Activated naive CD4-positive, alpha-beta T cell treated with anti-CD3 and anti-CD28 coated beads for 36 hours (primary cell): ENCODE results near the gene KRT73. TPM values are rescaled to one million over a fixed set of nuclear protein-coding genes. Genes with fewer than 3 reads are reported as not detected.
A peak's percentile ranks its signal among the peaks of the same experiment; 100 is the strongest.

Experiments used
- CTCF ChIA-PET: fragments of 350-600 bp; sonication (Branson Sonifier 250); formaldehyde crosslinking; loops from one replicate; lab custom pipeline; 2021; ENCODE audit warnings: antibody characterized with exemption; lab: Charles Lee
- DNase-seq: peaks from one replicate; pipeline ENCODE4 v3.0.0-alpha.2; 2020
- H3K27ac Mint-ChIP-seq: one replicate; pipeline ENCODE4 v1.8.0; 2021; ENCODE audit warnings: mild to moderate bottlenecking, mixed read lengths
- H3K27me3 Mint-ChIP-seq: one replicate; pipeline ENCODE4 v1.8.0; 2021; ENCODE audit warnings: low read depth, mixed read lengths
- H3K36me3 Mint-ChIP-seq: one replicate; pipeline ENCODE4 v1.8.0; 2021; ENCODE audit warnings: low read depth, mixed read lengths
- H3K4me1 Mint-ChIP-seq: one replicate; pipeline ENCODE4 v1.8.0; 2021; ENCODE audit warnings: low read depth, mixed read lengths
- H3K4me3 Mint-ChIP-seq: one replicate; pipeline ENCODE4 v1.8.0; 2021; ENCODE audit warnings: mild to moderate bottlenecking, moderate library complexity, mixed read lengths
- H3K9me3 Mint-ChIP-seq: one replicate; pipeline ENCODE4 v1.8.0; 2021; ENCODE audit warnings: mixed read lengths
- intact Hi-C: fragments of 100-400 bp; cut with micrococcal nuclease; formaldehyde crosslinking; loops from one replicate; pipeline ENCODE4 v1.15.1; 2023
- total RNA-seq, 2 experiments: library from RNA; stranded (reverse); gene quantifications; one replicate each; pipeline ENCODE4 v1.2.3, GENCODE V29; 2021

KRT73 gene
- total RNA-seq, 2 experiments from 2014 or later, result 1.4 to 2.1 TPM

- Mint-ChIP-seq H3K4me1 (peaks cover 9% of the 10 kb centered on the region), H3K4me3 (no peak overlapping the region), H3K27me3 (no peaks in the 10 kb centered on the region), H3K9me3 (no peaks in the 10 kb centered on the region), H3K36me3 (no peaks in the 10 kb centered on the region), H3K27ac (no peak overlapping the region)
- no peak for DNase-seq
- intact Hi-C loops, result no loop called here
- CTCF ChIA-PET, result interaction anchor here (0.9 kb wide), 1 partner anchor 228 kb away, joined by 3 read pairs; no protein-coding TSS in a partner anchor
Measured at GRCh38 chr12:52657250-52657902, 39.0 kb upstream of the KRT73 start.

GRCh38 chr12:52656616-52657015 lies 38.3 kb upstream of the KRT73 start:
- Mint-ChIP-seq H3K9me3 (no peaks in the 10 kb centered on the region), H3K27me3 (no peaks in the 10 kb centered on the region), H3K27ac (no peak overlapping the region), H3K4me1 (peaks cover 7% of the 10 kb centered on the region), H3K36me3 (no peaks in the 10 kb centered on the region), H3K4me3 (no peak overlapping the region)
- intact Hi-C loops, result no loop called here
- CTCF ChIA-PET, result interaction anchor here (0.9 kb wide), 1 partner anchor 229 kb away, joined by 3 read pairs; no protein-coding TSS in a partner anchor
- DNase-seq, result no peak

GRCh38 chr12:52655720-52656124 lies 37.4 kb upstream of the KRT73 start:
- H3K4me3 Mint-ChIP-seq, result no peak overlapping the region
- no peaks in the 10 kb centered on the region for H3K9me3 Mint-ChIP-seq
- CTCF ChIA-PET, result interaction anchor here (1.0 kb wide), 1 partner anchor 10 kb away, joined by 3 read pairs; no protein-coding TSS in a partner anchor
- DNase-seq, result no peak
- intact Hi-C loops, result no loop called here
- no peaks in the 10 kb centered on the region for H3K27me3 Mint-ChIP-seq
- peaks cover 7% of the 10 kb centered on the region for H3K4me1 Mint-ChIP-seq
- H3K36me3 Mint-ChIP-seq, result no peaks in the 10 kb centered on the region
- no peak overlapping the region for H3K27ac Mint-ChIP-seq

GRCh38 chr12:52655251-52655650 lies 36.9 kb upstream of the KRT73 start:
- no peaks in the 10 kb centered on the region for H3K27me3 Mint-ChIP-seq
- no peaks in the 10 kb centered on the region for H3K9me3 Mint-ChIP-seq
- no peak overlapping the region for H3K27ac Mint-ChIP-seq
- no peak for DNase-seq
- intact Hi-C loops, result no loop called here
- H3K36me3 Mint-ChIP-seq, result no peaks in the 10 kb centered on the region
- CTCF ChIA-PET, result interaction anchor here (1.0 kb wide), 1 partner anchor 11 kb away, joined by 3 read pairs; no protein-coding TSS in a partner anchor
- no peak overlapping the region for H3K4me3 Mint-ChIP-seq
- peaks cover 8% of the 10 kb centered on the region for H3K4me1 Mint-ChIP-seq

- Mint-ChIP-seq H3K27ac (no peak within 1 kb of the TSS), H3K4me3 (no peak within 1 kb of the TSS), H3K9me3 (no peaks in the 10 kb centered on the region), H3K36me3 (no peaks in the 10 kb centered on the region), H3K4me1 (peaks cover 40% of the 10 kb centered on the region), H3K27me3 (no peaks in the 10 kb centered on the region)
- CTCF ChIA-PET, result interaction anchor here (1.1 kb wide), 1 partner anchor 228 kb away, joined by 3 read pairs; no protein-coding TSS in a partner anchor
- DNase-seq, result no peak
- intact Hi-C loops, result no loop called here
Measured at GRCh38 chr12:52651726-52652261, 33.4 kb upstream of the KRT73 start, which contains the start of gene KRT2. Gene KRT2 (minus strand): TSS chr12:52652211. CDS start chr12:52652142, 69 bp downstream.

- no peak for DNase-seq
- H3K4me1 Mint-ChIP-seq, result peaks cover 47% of the 10 kb centered on the region
- no peaks in the 10 kb centered on the region for H3K9me3 Mint-ChIP-seq
- H3K4me3 Mint-ChIP-seq, result no peak overlapping the region
- H3K36me3 Mint-ChIP-seq, result no peaks in the 10 kb centered on the region
- intact Hi-C loops, result no loop called here
- no peak overlapping the region for H3K27ac Mint-ChIP-seq
- CTCF ChIA-PET, result no interaction called here
- no peaks in the 10 kb centered on the region for H3K27me3 Mint-ChIP-seq
Measured at GRCh38 chr12:52650520-52651081, 32.2 kb upstream of the KRT73 start.

GRCh38 chr12:52649066-52649465 lies 30.7 kb upstream of the KRT73 start:
- H3K4me3 Mint-ChIP-seq, result no peak overlapping the region
- CTCF ChIA-PET, result interaction anchor here (0.6 kb wide), 1 partner anchor 513 kb away, joined by 5 read pairs; no protein-coding TSS in a partner anchor
- no peak for DNase-seq
- H3K9me3 Mint-ChIP-seq, result no peaks in the 10 kb centered on the region
- no peak overlapping the region for H3K27ac Mint-ChIP-seq
- H3K27me3 Mint-ChIP-seq, result no peaks in the 10 kb centered on the region
- peaks cover 61% of the 10 kb centered on the region for H3K4me1 Mint-ChIP-seq
- intact Hi-C loops, result no loop called here
- no peaks in the 10 kb centered on the region for H3K36me3 Mint-ChIP-seq

GRCh38 chr12:52648012-52648550 lies 29.7 kb upstream of the KRT73 start:
- intact Hi-C loops, result no loop called here
- no peaks in the 10 kb centered on the region for H3K9me3 Mint-ChIP-seq
- no peak overlapping the region for H3K27ac Mint-ChIP-seq
- DNase-seq, result no peak
- H3K36me3 Mint-ChIP-seq, result no peaks in the 10 kb centered on the region
- peaks cover 70% of the 10 kb centered on the region for H3K4me1 Mint-ChIP-seq
- no peak overlapping the region for H3K4me3 Mint-ChIP-seq
- CTCF ChIA-PET, result interaction anchor here (0.5 to 0.9 kb wide), 2 partner anchors 223 to 227 kb away, joined by 3 read pairs; no protein-coding TSS in a partner anchor
- H3K27me3 Mint-ChIP-seq, result no peaks in the 10 kb centered on the region

GRCh38 chr12:52647601-52648000 lies 29.2 kb upstream of the KRT73 start:
- H3K27me3 Mint-ChIP-seq, result no peaks in the 10 kb centered on the region
- H3K9me3 Mint-ChIP-seq, result no peaks in the 10 kb centered on the region
- intact Hi-C loops, result no loop called here
- no peak overlapping the region for H3K27ac Mint-ChIP-seq
- no peak overlapping the region for H3K4me3 Mint-ChIP-seq
- H3K4me1 Mint-ChIP-seq, result peaks cover 74% of the 10 kb centered on the region
- no peaks in the 10 kb centered on the region for H3K36me3 Mint-ChIP-seq
- CTCF ChIA-PET, result interaction anchor here (0.5 to 0.9 kb wide), 2 partner anchors 223 to 227 kb away, joined by 3 read pairs; no protein-coding TSS in a partner anchor
- DNase-seq, result no peak

- DNase-seq, result no peak
- Mint-ChIP-seq H3K36me3 (no peaks in the 10 kb centered on the region), H3K27ac (no peak overlapping the region), H3K4me1 (peaks cover 84% of the 10 kb centered on the region), H3K9me3 (no peaks in the 10 kb centered on the region), H3K4me3 (no peak overlapping the region), H3K27me3 (no peaks in the 10 kb centered on the region)
- CTCF ChIA-PET, result no interaction called here
- intact Hi-C loops, result no loop called here
Measured at GRCh38 chr12:52646613-52647012, 28.3 kb upstream of the KRT73 start.

- no peak for DNase-seq
- H3K4me3 Mint-ChIP-seq, result no peak overlapping the region
- intact Hi-C loops, result no loop called here
- H3K27ac Mint-ChIP-seq, result peak overlapping the region; percentile 70
- no peaks in the 10 kb centered on the region for H3K27me3 Mint-ChIP-seq
- CTCF ChIA-PET, result interaction anchor here (0.6 kb wide), 1 partner anchor 854 kb away, joined by 3 read pairs; no protein-coding TSS in a partner anchor
- no peaks in the 10 kb centered on the region for H3K36me3 Mint-ChIP-seq
- H3K4me1 Mint-ChIP-seq, result peaks cover 90% of the 10 kb centered on the region
- no peaks in the 10 kb centered on the region for H3K9me3 Mint-ChIP-seq
Measured at GRCh38 chr12:52645982-52646381, 27.6 kb upstream of the KRT73 start.

- Mint-ChIP-seq H3K27me3 (no peaks in the 10 kb centered on the region), H3K27ac (peak overlapping the region; percentile 70), H3K9me3 (no peaks in the 10 kb centered on the region), H3K36me3 (no peaks in the 10 kb centered on the region), H3K4me1 (peaks cover 93% of the 10 kb centered on the region), H3K4me3 (no peak overlapping the region)
- peak; percentile 45 for DNase-seq
- intact Hi-C loops, result no loop called here
- CTCF ChIA-PET, result no interaction called here
Measured at GRCh38 chr12:52645120-52645761, 26.9 kb upstream of the KRT73 start.
